Upper lobe of left lung (tissue), 4 donors: ENCODE data around the gene ZFP3.

Source experiments
- CTCF ChIP-seq, 6 experiments: fragments of 450-650 bp in 4 of 6; fragments of 200-600 bp in 2 of 6; sonication (generic) in 2 of 6; IDR thresholded peaks; one replicate each; pipeline ENCODE4 v1.5.1; 2016 to 2019; ENCODE audit warnings: antibody characterized with exemption in 6 of 6
- POLR2A ChIP-seq, 4 donors: fragments of 450-650 bp; IDR thresholded peaks; one replicate each; pipeline ENCODE4 v1.5.1; 2016 to 2017; ENCODE audit warnings: antibody characterized with exemption in 4 of 4, mild to moderate bottlenecking in 2 of 4

- TF ChIP-seq POLR2A (IDR thresholded peaks at IDR 0.05) (peak in 3 of 4 donors; percentile 46 to 70 (median 67)), CTCF (IDR thresholded peaks at IDR 0.05) (peak in 2 of 6 experiments; percentile 18 to 35)
Measured at GRCh38 chr17:5078106-5079028, at the start of gene ZFP3.
